ENCODE data around the gene SLC12A6.

SLC12A6 gene

GRCh38 chr15:34330279-34330678 lies 7.3 kb downstream of the SLC12A6 start:
- no peak for DNase-seq (ENCODE audit: low read depth in 2 of 2)

DNA sequence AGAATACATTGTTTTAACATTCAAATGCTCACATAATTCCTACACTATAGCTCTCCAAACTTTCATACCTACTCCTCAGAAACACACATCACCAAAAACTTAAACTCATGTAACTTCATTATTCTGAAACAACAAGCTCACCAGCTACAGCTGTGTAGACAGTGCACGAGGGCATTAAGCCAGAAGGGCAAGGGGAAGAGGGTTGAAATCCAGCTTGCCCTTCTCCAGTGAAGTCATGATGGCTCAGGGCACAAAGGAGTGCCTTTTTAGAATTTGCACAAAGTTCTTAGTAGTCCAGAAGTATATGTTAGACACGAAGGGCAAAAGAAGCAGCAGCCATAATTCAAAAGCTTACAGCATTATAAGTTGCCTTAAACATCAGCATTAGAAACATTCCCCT lies 8.6 kb downstream of the SLC12A6 start:
- DNase-seq (ENCODE audit: low read depth in 2 of 2): no peak

- no peak for DNase-seq (ENCODE audit: low read depth in 2 of 2)
Observed at GRCh38 chr15:34327906-34328305, 9.7 kb downstream of the SLC12A6 start.

- no peak for DNase-seq (ENCODE audit: low read depth in 2 of 2)
Observed at GRCh38 chr15:34325368-34325767, 12.2 kb downstream of the SLC12A6 start.

DNA sequence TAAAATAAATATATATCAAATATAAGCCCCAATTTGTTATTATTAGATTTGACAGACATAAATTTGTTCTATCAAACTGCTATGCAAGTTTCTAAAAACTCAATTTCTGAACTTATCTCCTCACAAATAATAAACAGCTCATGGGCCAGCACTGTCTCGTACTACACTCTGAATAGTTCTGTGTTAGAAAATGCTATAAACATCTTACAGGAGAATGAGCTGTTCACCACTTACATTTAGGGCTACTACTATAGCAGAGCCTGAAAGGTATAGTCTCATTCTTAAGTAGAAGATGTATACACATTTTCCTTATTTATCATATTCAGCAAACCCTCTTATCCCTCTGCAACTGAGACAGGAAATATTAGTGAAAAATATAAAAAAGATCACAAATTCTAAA lies 12.6 kb downstream of the SLC12A6 start:
- DNase-seq (ENCODE audit: low read depth in 2 of 2): no peak

DNA sequence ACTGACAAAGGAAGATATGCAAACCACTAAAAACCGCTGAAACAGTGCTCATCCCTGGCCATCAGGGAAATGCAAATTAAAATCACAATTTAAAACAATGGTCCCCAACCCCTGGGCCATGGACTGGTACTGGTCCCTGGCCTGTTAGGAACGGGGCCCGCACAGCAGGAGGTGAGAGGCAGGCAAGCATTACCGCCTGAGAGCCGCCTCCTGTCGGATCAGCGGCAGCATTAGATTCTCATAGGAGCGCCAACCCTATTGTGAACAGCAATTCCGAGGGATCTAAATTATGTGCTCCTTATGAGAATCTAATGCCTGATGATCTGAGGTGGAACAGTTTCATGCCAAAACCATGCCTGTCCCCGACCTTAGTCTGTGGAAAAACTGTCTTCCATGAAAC lies 14.4 kb downstream of the SLC12A6 start:
- DNase-seq (ENCODE audit: low read depth in 2 of 2): no peak

GRCh38 chr15:34318277-34319079 lies 19.1 kb downstream of the SLC12A6 start:
- DNase-seq (ENCODE audit: low read depth in 2 of 2): no peak

DNA sequence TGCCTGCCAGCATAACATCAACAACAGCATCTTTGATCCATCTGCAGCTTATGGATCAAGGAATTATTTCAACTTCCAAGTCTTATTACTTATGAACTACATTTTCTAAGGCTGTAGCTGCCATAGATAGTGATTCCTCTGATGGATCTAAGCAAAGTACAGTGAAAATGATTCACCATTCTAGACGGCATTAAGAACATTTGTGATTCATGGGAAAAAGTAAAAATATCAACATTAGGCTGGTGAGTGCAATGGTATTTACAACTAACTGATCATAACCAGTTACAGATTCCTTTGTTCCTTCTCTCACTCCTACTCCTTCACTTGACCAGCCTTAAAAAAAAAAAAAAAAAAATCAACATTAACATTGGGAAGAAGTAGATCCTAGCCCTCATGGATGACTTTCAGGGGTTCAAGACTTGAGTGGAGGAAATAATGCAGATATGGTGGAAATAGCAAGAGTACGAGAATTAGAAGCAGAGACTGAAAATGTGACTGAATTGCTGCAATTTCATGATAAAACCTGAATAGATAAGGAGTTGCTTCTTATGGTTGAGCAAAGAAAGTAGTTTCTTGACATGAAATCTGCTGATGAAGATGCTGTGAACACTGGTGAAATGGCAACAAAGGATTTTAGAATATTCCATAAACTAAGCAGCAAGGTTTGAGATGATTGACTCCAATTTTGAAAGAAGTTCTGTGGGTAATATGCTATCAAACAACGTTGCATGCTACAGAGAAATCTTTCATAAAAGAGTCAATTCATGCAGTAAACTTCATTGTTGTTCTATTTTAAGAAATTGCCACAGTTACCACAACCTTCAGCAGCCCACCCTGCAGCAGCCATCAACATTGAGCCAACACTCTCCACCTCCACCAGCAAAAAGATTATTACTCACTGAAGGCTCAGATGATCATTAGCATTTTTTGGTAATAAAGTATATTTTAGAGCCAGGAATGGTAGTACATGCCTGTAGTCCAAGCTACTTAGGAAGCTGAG lies 22.8 kb downstream of the SLC12A6 start:
- DNase-seq (ENCODE audit: low read depth in 2 of 2): no peak

- no peak for DNase-seq (ENCODE audit: low read depth in 2 of 2)
Observed at GRCh38 chr15:34311563-34311962, 26.0 kb downstream of the SLC12A6 start.

GRCh38 chr15:34304613-34305012 lies 33.0 kb downstream of the SLC12A6 start:
- no peak for DNase-seq (ENCODE audit: low read depth in 2 of 2)

DNA sequence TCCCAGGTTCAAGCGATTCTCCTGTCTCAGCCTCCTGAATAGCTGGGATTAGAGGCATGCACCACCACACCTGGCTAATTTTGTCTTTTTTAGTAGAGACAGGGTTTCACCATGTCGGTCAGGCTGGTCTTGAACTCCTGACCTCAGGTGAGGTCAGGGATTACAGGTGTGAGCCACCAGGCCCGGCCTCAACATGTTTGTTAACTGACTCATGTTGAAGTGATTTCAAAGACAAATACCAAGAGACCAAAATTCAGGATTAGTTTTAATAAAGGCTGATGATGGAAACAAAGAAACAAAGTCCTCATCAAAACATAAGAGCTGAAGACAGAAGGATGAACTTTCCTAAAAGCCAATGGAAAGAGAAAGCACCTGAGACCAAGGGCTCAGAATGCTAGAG lies 36.5 kb downstream of the SLC12A6 start:
- DNase-seq (ENCODE audit: low read depth in 2 of 2): no peak

DNA sequence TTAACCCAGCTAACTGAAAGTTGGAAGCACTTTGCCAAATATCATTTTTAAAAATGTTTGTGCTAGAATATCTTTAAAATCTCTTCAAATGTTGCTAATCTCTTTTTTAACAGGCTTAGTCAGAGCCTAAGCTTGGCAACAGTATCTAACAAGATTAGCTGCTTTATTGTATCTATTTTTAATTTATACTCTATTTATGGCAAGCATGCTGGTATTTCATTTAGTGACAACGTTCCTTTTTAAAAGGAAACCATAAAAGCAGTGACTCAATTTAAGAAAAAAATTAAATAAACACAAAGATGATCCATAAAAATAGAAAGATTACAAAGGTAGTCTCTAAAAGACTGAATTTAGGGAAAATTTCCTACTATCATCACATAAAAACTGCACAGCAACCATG lies 40.5 kb downstream of the SLC12A6 start:
- no peak for DNase-seq (ENCODE audit: low read depth in 2 of 2)

DNA sequence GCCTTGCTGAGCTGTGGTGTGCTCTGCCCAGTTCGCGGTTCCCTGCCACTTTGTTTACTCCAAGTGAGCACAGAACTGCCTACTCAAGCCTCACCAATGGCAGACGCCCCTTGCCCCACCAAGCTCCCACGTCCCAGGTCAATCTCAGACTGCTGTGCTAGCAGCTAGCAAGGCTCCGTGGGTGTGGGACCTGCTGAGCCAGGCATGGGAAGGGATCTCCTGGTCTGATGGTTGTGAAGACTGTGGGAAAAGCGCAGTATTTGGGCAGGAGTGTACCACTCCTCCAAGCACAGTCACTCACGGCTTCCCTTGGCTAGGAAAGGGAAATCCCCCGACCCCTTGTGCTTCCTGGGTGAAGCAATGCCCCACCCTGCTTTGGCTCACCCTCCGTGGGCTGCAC lies 45.0 kb downstream of the SLC12A6 start:
- no peak for DNase-seq (ENCODE audit: low read depth in 2 of 2)

DNA sequence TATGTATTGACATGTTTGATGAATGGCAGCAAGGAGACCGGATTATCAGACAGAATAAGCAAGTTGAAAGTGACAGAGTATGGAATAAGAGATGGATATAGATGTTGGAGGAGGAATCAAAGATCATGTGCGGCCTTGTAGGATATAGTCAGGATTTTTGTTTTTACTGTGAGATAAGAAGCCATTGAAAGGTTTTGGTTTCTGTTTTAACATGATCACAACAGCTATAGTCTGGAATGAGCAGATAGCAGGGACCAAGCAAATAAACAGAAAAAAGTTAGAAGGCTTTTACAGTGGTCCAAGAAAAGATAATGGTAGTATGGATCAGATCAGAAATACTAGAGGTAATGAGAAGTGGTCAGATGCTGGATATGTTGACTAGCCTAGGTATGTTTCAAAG lies 52.6 kb downstream of the SLC12A6 start:
- DNase-seq (ENCODE audit: low read depth in 2 of 2): no peak

DNA sequence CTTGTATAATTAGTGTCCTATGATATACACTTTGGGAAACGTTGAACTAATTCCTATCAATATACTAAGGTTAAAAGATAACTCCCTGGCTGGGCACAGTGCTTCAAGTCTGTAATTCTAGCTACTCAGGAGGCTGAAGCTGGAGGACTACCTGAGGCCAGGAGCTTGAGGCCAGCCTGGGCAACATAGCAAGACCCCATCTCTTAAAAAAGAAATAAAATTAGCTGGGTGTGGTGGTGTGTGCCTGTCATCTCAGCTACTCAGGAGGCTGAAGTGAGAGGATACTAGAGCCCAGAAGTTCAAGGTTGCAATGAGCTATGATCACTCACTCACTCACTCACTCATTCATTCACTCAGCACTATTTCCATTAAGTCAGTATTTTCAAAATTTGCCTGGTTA lies 55.2 kb downstream of the SLC12A6 start:
- DNase-seq (ENCODE audit: low read depth in 2 of 2): no peak

DNA sequence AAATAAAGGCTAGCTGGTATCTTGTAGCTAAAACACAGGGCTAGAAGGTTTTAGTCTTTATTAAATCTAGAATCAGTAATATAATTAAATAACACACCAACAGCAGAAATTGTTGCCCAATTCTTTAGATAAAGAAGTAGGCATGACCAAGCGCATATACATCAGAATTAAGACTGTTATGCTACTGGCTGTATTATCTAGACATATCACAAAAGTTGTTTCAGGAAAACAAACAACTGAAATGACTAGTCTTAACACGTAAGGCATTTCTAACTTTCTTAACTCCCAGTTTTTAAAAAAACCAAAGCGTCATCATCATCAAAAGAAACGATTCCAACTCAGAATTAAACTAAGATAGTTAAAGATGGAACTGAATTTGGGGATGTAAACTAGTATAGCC lies 57.4 kb downstream of the SLC12A6 start:
- no peak for DNase-seq (ENCODE audit: low read depth in 2 of 2)

DNA sequence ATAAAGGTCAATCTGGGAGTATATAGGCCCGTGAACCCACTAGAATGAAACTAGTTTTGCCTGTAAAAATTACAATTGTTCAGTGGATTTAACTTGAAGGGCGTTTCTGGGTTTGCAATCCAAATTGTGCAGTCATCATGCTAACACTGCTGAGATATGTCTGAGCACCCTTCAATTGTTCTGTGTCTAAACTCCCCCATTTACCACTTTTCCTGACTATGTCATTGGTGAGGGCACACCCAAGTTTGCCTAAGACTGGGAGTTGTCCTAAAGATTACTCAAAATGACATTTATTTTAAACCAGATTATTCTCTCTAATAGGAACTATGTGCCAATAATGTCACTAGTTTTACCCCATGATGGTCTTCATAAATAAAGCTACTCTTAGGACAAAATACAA lies 58.2 kb downstream of the SLC12A6 start:
- no peak for DNase-seq (ENCODE audit: low read depth in 2 of 2)

- no peak for DNase-seq (ENCODE audit: low read depth in 2 of 2)
Observed at GRCh38 chr15:34275721-34276120, 61.9 kb downstream of the SLC12A6 start.

GRCh38 chr15:34275154-34275553 lies 62.4 kb downstream of the SLC12A6 start:
- no peak for DNase-seq (ENCODE audit: low read depth in 2 of 2)

- DNase-seq (ENCODE audit: low read depth in 2 of 2): no peak
Observed at GRCh38 chr15:34271493-34271892, 66.1 kb downstream of the SLC12A6 start.

DNA sequence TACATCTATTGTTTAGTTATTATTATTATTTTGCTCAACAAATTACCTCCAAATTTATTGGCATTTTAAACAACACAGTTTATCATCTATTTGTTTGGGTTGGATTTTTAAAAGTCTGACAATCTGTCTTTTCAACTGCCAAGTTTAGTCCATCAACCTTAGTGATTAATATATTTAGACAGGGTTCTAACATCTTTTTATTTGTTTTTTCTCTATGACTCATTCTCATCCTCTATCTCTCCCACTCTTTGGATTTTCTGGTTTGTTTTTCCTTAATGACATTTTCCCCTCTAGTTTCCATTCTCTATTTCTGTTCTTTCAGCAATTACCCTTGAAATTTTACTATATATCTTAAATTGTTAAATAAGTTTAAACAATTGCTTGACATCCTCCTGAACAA lies 70.8 kb downstream of the SLC12A6 start:
- no peak for DNase-seq (ENCODE audit: low read depth in 2 of 2)

DNA sequence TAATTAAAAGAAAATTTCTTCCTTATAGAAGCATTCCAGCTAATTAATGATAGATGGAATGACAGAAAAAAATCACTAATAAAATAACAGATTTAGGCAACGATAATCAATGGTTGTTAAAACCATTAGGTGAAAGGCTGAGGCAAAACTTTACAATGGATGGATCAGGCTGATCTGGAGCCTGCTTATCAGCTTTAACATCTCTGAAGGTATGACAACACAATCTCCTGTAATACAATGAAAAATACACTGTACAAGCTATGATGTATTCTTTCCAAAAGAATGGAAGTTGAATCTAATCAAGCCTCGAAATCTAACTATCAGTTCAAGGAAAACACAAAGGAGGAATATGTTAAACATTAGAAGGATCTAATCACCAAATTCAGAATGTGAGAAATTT lies 73.5 kb downstream of the SLC12A6 start:
- DNase-seq (ENCODE audit: low read depth in 2 of 2): no peak

GRCh38 chr15:34262362-34262761 lies 75.2 kb downstream of the SLC12A6 start:
- no peak for DNase-seq (ENCODE audit: low read depth in 2 of 2)
